Stimulated activated CD4-positive, alpha-beta T cell treated with anti-CD3 and anti-CD28 coated beads, TNF-alpha, amount 100 ng/mL, for 24 hours (primary cell): Measurements from ENCODE around the gene SLC29A1.

Experiments used
- DNase-seq, 3 experiments: peaks; one replicate each; pipeline ENCODE4 v3.0.0-alpha.2; 2020; ENCODE audit warnings: low read depth in 3 of 3

The SLC29A1 gene

DNA sequence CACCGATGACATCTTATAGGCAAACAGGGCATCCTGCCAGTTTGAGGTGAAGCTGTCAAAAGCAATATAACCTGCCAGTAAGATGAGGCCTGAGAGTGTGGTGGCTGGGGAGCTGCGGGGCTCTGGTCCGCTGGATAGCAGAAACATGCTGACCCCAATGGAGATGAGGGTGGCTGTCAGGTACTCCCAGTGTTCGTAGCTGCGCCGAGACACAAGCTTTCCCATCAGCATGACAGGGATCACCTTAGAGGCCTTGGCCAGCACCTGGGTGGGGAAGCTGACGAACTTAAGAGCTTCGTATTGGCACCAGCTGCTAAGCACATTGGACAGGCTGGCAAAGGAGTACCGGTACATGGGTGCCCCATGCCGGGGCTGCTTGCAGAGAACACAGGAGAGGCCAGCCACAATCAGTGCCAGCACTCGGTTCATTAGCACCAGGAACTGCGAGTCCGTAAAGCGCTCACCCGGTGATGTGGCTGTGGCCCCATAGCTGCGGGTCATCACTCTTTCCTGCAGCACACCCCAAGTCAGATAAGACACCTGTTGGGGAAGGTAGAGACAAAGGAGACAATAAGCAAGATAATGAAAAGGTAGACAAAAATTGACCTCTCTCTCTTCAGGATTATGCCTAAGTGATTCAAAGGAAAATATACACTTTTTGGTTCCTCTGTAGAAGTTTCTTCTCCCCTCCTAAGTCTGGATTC lies 31.9 kb downstream of the SLC29A1 start:
- DNase-seq = peak in 1 of 3 experiments; percentile 48

- no peak for DNase-seq
These were observed 32.7 kb downstream of the SLC29A1 start for GRCh38 chr6:44255871-44256774.

DNA sequence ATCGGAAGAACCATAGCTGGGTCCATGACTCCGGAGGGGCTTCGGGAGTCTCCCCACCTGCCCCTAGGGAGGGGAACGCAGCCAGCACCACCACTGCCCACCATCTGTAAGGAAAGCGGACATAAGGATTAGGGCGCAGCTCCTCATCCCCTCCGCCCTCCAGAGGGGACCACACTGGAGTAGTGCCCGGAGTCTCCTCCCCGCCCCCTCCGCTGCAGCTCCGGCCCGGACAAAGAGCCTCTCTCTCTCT lies 33.3 kb downstream of the SLC29A1 start:
- DNase-seq = no peak

GRCh38 chr6:44257025-44257752 lies 33.8 kb downstream of the SLC29A1 start, which contains the start of gene SLC35B2:
Gene SLC35B2 (minus strand): TSS chr6:44257528. CDS start chr6:44257410, 118 bp downstream.
- DNase-seq = peak in 1 of 3 experiments; percentile 64

- no peak for DNase-seq
These were observed 34.4 kb downstream of the SLC29A1 start for GRCh38 chr6:44257753-44258324.

DNA sequence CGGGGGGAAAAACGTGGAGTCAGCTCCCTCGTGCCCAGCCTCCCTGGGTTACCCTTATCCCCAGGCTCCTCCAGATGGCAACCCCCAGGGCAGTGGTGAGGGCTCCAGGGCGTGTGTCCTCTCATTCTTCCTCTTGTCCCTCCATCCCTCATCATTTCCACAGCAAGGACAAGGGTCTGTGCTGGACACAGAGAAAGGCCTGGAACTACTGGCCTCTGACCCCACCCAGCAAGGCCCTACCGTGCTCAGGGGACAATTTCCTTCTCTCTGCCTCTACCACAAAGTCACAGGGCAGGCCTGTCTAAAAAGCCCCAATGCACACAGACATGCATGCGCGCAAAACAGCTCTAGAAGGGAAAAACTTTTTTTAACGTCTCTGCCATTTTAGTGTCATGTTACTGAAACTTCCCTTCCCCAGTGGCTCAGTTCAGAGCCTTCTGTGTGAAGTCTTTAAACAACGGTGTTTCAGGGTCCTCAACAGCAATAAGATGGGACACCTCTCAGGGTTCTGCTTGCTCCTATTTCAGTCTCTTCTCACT lies 35.0 kb downstream of the SLC29A1 start:
- no peak for DNase-seq

DNA sequence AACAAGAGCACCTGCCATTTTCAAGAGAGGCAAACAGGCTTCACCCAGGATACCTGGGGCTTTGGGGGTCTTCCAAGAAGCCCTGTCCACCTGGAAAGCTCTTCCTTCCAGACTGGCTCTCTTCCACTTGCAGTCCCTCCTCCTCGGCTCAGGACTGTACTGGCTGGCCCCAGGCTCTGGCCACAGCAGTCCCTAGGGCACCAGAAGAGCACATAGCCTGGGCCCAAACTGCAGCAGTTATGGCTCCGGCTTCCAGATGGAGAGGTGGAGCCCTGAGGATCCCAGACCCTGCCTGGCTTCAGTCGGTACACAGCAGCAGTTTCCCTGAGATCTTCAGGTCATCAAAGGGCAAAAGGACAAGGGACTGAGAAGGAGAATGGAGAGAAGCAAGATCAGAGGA lies 35.5 kb downstream of the SLC29A1 start:
- DNase-seq = no peak

DNA sequence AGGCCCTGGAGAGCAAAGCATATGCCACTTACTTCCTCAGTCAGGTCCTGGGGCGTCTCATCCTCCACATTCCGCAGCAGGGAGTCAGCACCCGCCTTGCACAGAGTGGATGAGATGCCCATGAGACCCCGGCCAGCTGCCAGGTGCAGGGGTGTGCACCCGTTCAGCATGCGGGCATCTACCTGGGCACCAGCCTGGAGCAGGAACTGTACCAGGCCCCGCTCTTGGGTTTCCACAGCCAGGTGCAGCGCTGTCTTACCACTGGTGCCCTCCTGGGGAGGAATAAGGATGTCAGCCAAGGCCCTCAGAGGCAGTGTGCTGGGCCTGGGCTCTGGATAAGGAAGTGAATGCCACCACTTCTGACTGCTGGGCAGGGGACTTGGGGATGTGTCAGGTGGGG lies 36.6 kb downstream of the SLC29A1 start:
- no peak for DNase-seq

DNA sequence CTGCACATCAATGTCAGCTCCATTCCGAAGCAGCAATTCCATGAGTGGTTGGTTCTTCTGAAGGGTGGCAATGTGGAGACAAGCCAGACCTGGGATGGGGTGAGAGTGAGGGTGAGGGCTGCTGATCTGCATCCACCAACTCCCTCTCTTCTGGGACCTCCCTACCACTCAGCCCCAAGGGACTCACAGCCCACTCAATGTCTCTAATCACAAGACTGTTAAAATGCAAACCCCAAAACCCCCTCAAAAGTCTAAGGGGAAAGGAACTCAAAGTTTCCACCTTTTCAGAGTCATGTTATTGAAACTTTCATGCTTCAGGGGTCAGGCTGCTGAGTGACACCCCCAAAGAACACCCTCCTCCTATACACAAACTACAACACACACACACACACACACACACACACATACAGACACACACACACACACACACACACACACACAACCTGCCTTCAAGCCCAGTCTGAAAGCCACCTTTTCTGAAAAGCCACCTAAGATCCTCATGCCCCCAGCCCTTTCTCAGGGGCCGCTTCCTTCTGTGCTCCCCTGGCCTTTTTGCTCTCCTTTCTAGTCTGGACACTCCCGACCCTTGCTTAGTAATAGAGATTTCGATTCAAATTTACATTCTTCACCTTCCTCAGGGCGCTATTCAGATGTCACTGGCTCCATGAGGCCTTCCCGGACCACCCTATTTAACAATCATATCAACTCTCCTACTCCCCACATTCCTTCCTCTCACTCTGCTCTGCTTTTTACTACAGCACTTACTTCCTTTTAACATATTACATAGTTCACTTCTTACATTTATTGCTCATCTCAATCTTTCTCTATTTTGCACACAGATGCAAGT lies 37.3 kb downstream of the SLC29A1 start:
- no peak for DNase-seq

- no peak for DNase-seq
These were observed 38.2 kb downstream of the SLC29A1 start for GRCh38 chr6:44261581-44261980.

- no peak for DNase-seq
These were observed 39.3 kb downstream of the SLC29A1 start for GRCh38 chr6:44262467-44263353.

DNA sequence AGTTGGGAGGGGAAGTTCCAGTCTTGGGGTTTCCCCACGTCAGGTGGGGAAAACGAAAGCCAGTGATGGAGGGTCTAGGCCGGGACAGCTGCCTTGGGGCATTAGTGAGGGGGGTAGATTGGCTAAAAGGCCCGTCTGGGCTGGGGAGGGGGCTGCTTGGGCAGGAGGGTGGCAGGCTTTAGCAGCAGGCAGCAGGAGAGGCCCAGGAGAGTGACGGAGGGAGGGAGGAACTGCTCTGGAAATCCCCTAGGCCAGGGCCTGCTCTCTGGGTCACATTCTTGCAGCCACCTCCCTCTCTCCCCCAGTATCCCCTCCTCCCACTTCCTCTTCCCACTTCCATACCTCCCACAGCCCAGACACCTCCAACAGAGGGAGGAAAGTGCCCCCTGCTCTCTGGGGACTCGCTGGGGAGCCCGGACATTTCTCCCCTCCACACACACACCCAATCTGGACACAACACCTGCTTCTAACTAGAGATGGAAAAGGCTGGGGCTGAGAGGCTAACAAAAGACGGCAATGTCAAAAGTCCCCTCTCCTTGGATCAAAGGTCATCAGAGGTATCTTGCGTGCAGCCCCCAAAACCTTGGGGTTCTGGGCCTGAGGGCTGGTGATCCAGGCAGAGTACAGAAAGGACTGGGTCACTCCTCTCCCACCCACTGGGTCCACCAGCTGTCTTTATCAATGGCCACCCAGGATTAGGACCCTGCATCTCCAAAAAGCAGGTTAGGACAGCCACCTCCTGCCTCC lies 40.1 kb downstream of the SLC29A1 start:
- DNase-seq = no peak

GRCh38 chr6:44264154-44265006 lies 41.0 kb downstream of the SLC29A1 start:
- no peak for DNase-seq

DNA sequence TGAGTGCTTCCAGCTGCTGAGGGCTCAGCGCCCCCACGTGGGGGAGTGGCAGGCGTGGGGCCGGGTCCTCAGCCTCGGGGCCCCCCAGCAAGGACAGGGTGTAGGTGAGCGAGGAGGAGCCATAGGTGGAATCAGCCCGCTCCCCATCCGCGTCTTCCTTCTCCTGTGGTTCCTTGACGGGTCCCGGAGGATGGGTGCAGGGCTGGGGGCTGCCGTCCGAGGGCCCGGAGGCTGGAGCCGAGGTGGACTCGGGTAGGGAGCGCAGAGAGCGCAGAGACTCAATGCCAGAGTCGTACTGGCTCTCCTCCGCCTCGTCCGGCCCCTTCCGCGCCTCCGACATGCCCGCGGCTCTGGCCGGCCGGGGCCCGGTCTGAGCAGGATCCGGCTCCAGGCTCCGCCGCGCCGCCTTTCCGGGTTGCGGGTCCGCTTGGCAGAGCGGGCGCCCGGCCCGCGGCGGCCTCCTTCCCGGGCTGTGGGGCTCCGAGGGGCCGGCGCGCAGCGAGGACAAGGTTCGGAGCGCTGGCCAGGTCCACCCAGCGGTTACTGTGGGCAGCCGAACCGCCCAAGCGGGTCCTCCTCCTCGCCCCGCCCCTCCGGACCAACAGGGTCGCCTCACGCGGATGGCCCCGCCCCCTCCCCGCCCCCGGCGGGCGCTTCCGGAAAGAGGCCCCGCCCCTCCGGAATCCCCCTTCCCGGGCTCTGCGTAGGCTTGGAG lies 41.8 kb downstream of the SLC29A1 start, which contains the start of gene NFKBIE:
NFKBIE (minus strand) TSS at position 545 of the 715 bp plus-strand sequence; CDS start at position 340, 205 bp downstream.
- DNase-seq = peak; percentile 92 to 95 (median 95)

GRCh38 chr6:44265722-44266233 lies 42.4 kb downstream of the SLC29A1 start:
- DNase-seq = no peak

DNA sequence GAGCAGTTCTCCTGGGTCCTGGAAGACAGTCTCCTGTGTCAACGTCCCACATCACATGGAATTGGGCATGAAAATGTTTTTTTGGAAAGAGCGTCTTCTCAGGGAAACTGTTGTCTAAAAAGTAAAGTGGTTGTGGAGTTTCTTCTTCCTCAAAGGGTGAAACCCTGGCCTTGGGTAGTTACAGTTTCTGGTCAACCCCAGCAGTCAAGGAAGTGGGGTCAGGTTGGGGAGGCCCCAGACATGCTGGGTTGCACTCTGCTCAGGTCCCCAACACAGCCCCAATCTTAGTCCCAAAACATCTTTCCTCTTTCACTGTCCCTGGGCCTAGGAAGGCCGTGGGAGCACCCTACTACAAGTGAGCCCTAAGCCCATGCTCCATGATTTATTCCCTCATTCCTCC lies 43.0 kb downstream of the SLC29A1 start:
- DNase-seq = no peak

- DNase-seq = no peak
These were observed 43.9 kb downstream of the SLC29A1 start for GRCh38 chr6:44267252-44267651.
